ENCODE data around the gene GFRA4.

- TF ChIP-seq CTCF (conservative IDR thresholded peaks at IDR 0.05) (no peak), ZFX (IDR thresholded peaks at IDR 0.05) (no peak)
Observed at GRCh38 chr20:3696745-3697587, 33.8 kb upstream of the GFRA4 start.

Measured in C4-2B (cell line).